ENCODE results near the gene ATF6. TPM values are rescaled to one million over a fixed set of nuclear protein-coding genes. Genes with fewer than 3 reads are reported as not detected.
A peak's percentile ranks its signal among the peaks of the same experiment; 100 is the strongest.

The ATF6 gene
- total and polyA plus RNA-seq, 3 donors from 2014 or later: 22.6 to 38.2 (median 38.0) TPM

GRCh38 chr1:161869291-161869690 is 103.2 kb downstream of the ATF6 start:
- DNase-seq: no peak
- intact Hi-C loops (cut with DNase I; ENCODE audit: low total_unique reads): loop anchor here (10.0 kb wide), 1 partner anchor 156 kb away; the partner anchor contains the start of gene OLFML2B
- H3K27ac ChIP-seq: no peak overlapping the region
- no peak overlapping the region for H3K4me3 ChIP-seq
- H3K27me3 ChIP-seq: no peaks in the 10 kb centered on the region
- H3K4me1 ChIP-seq: peaks cover 10% of the 10 kb centered on the region
- TF ChIP-seq CTCF (IDR thresholded peaks at IDR 0.05) (no peak), POLR2A (IDR thresholded peaks at IDR 0.05) (no peak)
- no peaks in the 10 kb centered on the region for H3K9me3 ChIP-seq
- no peaks in the 10 kb centered on the region for H3K36me3 ChIP-seq (ENCODE audit: low read depth, missing control alignments)

- TF ChIP-seq POLR2A (IDR thresholded peaks at IDR 0.05) (no peak), CTCF (IDR thresholded peaks at IDR 0.05) (no peak)
- no peaks in the 10 kb centered on the region for H3K36me3 ChIP-seq (ENCODE audit: low read depth, missing control alignments)
- H3K27ac ChIP-seq: no peak overlapping the region
- H3K4me1 ChIP-seq: peaks cover 10% of the 10 kb centered on the region
- no peak for DNase-seq
- H3K9me3 ChIP-seq: no peaks in the 10 kb centered on the region
- no peak overlapping the region for H3K4me3 ChIP-seq
- intact Hi-C loops (cut with DNase I; ENCODE audit: low total_unique reads): no loop called here
- no peaks in the 10 kb centered on the region for H3K27me3 ChIP-seq
- 65 to 66% methylated on average over 2 of the region's 2 CpGs for WGBS, 2 donors
These were observed 106.4 kb downstream of the ATF6 start for GRCh38 chr1:161872506-161872905.

DNA sequence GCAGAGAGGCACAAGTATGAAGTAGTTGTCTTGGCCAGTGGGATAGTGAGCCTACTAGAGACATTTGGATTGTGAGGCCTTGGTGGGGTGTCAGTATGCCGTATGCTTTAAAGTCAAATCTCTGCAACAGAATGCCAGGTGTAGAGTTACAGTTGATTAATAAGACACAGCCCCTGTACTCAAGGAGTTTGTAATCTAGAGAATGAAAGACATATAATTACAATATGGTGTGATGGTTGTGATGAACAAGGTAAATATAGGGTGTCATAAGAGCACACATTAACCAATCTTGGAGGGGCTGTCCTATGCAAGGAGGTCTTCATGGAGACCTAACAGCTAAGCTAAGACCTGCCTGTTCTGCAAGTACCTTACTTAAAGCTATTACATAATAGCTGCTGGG is 113.1 kb downstream of the ATF6 start:
- H3K4me1 ChIP-seq: no peaks in the 10 kb centered on the region
- TF ChIP-seq POLR2A (IDR thresholded peaks at IDR 0.05) (no peak), CTCF (IDR thresholded peaks at IDR 0.05) (no peak)
- no peaks in the 10 kb centered on the region for H3K36me3 ChIP-seq (ENCODE audit: low read depth, missing control alignments)
- WGBS, 2 donors: 100% methylated on average over 1 of the region's 1 CpG
- H3K27me3 ChIP-seq: no peaks in the 10 kb centered on the region
- no peak for DNase-seq
- no peaks in the 10 kb centered on the region for H3K9me3 ChIP-seq
- intact Hi-C loops (cut with DNase I; ENCODE audit: low total_unique reads): no loop called here
- H3K27ac ChIP-seq: no peak overlapping the region
- no peak overlapping the region for H3K4me3 ChIP-seq

- Histone ChIP-seq H3K27ac (no peak overlapping the region), H3K4me3 (no peak overlapping the region), H3K27me3 (no peaks in the 10 kb centered on the region), H3K36me3 (ENCODE audit: low read depth, missing control alignments) (no peaks in the 10 kb centered on the region), H3K4me1 (no peaks in the 10 kb centered on the region), H3K9me3 (no peaks in the 10 kb centered on the region)
- TF ChIP-seq CTCF (IDR thresholded peaks at IDR 0.05): no peak
- no peak for TF ChIP-seq POLR2A (IDR thresholded peaks at IDR 0.05)
- DNase-seq: no peak
- WGBS, 2 donors: 50 to 64% methylated on average over 2 of the region's 2 CpGs
- intact Hi-C loops (cut with DNase I; ENCODE audit: low total_unique reads): no loop called here
These were observed 118.4 kb downstream of the ATF6 start for GRCh38 chr1:161884475-161884874.

- Histone ChIP-seq H3K27ac (no peak overlapping the region), H3K36me3 (ENCODE audit: low read depth, missing control alignments) (no peaks in the 10 kb centered on the region), H3K4me3 (no peak overlapping the region), H3K4me1 (no peaks in the 10 kb centered on the region), H3K9me3 (no peaks in the 10 kb centered on the region), H3K27me3 (no peaks in the 10 kb centered on the region)
- TF ChIP-seq CTCF (IDR thresholded peaks at IDR 0.05) (no peak), POLR2A (IDR thresholded peaks at IDR 0.05) (no peak)
- 64 to 85% methylated on average over 1 of the region's 1 CpG for WGBS, 2 donors
- peak; percentile 43 for DNase-seq
- intact Hi-C loops (cut with DNase I; ENCODE audit: low total_unique reads): no loop called here
These were observed 118.9 kb downstream of the ATF6 start for GRCh38 chr1:161885003-161885402.

Data from testis (tissue), 3 donors.